ENCODE data around the gene CCNG1.

GRCh38 chr5:163473635-163474243 is 36.3 kb downstream of the CCNG1 start:
- TF ChIP-seq PATZ1 (CRISPR knock-in tag; IDR thresholded peaks at IDR 0.05; ENCODE audit: borderline replicate concordance) (no peak), ARNTL (CRISPR knock-in tag; IDR thresholded peaks at IDR 0.05; ENCODE audit: borderline replicate concordance, low read depth) (no peak), ZNF8 (CRISPR knock-in tag; IDR thresholded peaks at IDR 0.05) (no peak), TCF4 (CRISPR knock-in tag; IDR thresholded peaks at IDR 0.05; ENCODE audit: borderline replicate concordance) (no peak), GLIS3 (CRISPR knock-in tag; IDR thresholded peaks at IDR 0.05) (no peak), OSR1 (CRISPR knock-in tag; IDR thresholded peaks at IDR 0.05) (no peak), ZFP3 (CRISPR knock-in tag; IDR thresholded peaks at IDR 0.05) (no peak), RARB (CRISPR knock-in tag; IDR thresholded peaks at IDR 0.05) (no peak)
